Measurements from ENCODE around the gene RAB35. TPM values are rescaled to one million over a fixed set of nuclear protein-coding genes. Genes with fewer than 3 reads are reported as not detected.

Gene RAB35
- total RNA-seq: 34.8 TPM

GRCh38 chr12:120116441-120116791 is at the start of gene RAB35:
Gene RAB35, minus strand, starts transcription at chr12:120116753. Its CDS starts 103 bp downstream, at chr12:120116650.
- no peak for DNase-seq

DNA sequence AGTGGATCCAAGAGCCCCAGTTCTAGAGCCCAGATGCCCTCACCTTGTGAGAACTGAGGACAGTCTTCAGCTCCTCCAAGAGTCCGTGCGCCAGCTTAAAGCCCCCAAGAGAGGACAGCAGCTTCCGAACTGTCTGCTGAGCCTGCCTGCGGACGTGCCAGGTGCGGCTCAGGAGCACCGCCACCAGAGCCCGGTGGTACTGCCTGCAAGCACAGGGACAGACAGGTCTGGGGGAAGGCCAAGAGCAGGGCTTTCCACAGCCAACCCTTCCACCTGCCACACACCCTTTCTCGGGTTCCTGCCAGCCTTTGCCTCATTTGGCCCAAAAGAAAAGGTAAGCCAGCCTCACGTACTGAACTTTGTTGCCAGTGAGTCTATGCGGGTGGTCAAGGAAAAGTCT is 47.7 kb upstream of the RAB35 start:
- no peak for DNase-seq

DNA sequence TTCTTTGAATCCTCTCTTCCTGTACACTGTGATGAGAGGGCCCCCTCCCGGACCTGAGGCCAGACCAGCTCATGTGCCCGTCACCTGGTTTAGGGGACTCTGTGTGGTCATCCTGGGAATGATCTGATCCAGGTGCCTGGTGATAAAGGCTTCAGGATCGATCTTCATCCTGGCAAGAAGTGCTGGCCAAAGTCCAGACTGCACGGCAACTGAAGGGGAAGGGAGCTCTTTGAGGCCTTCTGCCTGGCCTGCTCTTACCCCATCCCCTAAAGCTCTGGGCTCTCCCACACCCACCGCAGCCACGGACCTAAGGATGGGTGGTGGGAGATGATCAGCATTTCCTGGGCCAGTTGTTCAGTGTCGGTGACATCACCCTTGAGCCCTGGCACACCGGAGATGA is 46.2 kb upstream of the RAB35 start:
- DNase-seq: no peak

DNA sequence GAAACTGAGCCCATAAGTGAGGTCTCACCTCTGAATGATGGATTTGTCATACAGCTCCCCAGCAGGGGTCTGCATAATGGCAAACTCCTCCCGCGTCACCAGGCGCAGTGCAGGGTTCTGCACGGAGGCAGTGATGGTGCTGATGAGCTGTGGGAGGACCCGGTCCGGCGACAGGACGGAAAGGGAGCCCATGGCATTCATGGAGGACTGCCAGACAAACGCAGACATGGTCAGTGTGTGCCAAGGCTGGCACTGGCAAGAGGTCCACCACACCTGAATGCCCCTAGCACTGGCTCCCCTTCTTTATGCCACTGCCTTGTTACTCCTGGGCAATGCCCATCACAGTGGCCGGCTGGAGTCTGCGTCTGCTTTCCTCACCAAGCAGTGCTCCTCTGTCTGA is 45.3 kb upstream of the RAB35 start:
- no peak for DNase-seq

GRCh38 chr12:120159509-120160237 is 43.1 kb upstream of the RAB35 start:
- no peak for DNase-seq

DNA sequence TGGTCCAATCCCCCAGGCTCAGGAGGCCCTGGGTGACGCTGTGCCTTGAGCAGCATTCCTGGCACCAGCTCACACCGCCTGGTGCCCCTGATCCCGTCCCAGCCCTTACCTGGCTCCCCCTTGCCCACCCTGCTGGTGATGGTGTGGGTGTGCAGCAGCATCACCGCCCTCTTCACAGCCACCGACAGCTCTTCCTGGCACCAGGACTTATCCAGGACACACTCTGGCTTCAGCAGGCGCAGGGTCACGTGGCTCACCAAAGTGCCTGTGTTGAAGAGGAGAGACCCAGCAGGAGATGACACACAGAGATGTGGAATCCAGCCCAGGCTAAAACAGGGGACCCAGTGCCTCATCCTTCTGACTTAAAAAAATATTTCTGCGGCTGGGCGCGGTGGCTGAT is 41.8 kb upstream of the RAB35 start:
- DNase-seq: no peak

- DNase-seq: no peak
Observed at GRCh38 chr12:120157678-120158077, 41.1 kb upstream of the RAB35 start.

DNA sequence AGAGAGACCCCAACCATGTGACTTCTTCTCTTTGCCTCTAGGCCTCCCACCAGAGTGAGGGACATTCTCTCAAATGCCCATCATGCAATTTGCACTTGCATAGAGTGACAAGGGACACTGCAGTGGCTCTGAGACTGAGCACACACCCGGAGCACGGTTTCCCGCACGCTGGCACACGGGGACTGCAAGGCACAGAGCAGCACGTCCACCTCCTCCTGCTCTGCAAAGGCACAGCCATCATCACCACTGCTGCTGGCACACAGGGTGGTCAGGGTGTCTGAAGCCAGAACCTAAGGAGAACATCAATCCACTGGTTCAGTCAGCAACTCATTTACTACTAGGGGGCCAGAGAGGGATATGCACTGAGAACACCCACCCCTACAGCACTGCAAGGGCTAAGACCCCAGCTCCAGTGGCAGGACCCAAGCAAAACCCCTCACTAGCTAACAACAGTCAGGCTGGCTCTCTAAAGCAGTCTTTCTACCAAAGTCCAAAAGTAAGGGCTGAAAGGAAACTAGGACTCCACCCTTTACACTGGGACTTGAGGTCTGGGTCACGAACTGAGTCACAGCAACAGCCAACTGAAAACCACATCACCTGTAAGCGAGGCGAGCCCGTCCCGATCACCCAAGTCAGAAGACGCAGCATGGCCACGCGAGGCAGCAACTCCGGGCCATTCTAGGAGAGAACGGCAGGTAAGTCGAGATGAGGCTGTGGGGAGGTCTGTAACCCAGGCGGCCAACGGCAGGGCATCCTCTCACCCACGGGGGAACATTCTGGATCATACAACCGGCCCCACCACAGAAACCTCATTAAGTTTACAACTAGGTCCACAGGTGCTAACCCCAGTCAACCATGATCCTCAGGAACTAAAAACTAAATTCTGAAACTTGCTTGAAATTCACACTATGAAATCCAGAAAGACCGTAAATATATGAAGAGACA is 40.0 kb upstream of the RAB35 start:
- no peak for DNase-seq

- no peak for DNase-seq
Observed at GRCh38 chr12:120155072-120155471, 38.5 kb upstream of the RAB35 start.

GRCh38 chr12:120150919-120151525 is 34.5 kb upstream of the RAB35 start:
- DNase-seq: no peak

GRCh38 chr12:120148011-120148410 is 31.5 kb upstream of the RAB35 start:
- DNase-seq: no peak

GRCh38 chr12:120145164-120145563 is 28.6 kb upstream of the RAB35 start:
- DNase-seq: no peak

DNA sequence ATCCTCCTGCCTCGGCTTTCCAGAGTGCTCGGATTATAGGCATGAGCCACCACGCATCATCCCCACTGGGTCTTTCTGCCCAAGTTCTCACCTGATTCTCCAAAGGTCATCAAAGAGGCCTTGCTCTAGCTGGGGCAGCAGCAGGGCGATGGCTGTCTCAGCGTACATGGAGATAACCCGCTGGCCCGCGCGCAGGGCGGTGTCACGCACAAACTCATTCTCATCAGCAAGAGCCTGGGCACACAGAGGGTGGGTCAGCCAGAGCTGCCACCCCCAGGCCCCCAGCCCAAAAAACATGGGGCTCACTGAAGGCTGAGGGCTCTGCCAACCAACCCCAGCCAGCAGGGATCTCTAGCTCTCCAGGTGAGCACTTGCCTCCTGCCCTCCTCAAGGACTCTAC is 27.7 kb upstream of the RAB35 start:
- DNase-seq: no peak

- no peak for DNase-seq
Observed at GRCh38 chr12:120142231-120142877, 25.8 kb upstream of the RAB35 start.

DNA sequence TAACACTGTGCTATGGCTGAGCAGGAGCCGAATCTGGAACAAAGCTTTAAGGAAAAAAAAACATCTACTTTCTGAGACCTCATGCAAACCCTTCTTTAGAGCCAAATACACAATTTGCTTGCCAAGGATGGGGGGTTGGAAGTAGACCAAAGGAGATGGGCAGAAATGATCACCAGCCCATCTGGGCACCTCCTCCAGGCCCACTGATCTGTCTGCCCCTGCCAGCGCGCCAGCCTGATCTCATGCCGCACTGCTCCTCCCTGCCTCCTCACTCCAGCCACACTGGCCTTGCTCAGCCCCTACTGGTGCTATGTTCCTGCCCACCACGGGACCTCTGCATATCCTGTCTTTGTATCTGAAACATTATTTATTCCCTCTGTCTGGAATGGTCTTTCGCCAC is 24.8 kb upstream of the RAB35 start:
- no peak for DNase-seq

GRCh38 chr12:120140603-120141002 is 24.1 kb upstream of the RAB35 start:
- DNase-seq: no peak

DNA sequence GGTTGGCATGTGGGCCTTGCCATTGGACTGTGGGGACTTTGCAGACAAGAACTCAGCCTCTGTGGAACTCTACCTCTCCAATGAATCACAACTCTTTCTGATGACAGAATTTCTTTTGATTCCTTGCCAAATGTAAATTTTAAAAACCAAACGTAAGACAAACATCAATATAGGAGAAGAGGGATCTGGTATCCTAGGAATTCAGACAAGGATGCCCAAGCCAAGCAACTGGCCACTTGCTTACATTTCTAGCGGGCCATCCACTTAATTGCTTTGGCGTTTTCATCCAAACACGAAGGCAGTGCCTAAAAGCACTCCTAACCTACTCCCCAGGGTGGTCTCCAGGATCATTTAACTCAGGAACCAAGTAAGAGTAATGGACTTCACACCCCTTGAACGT is 23.4 kb upstream of the RAB35 start:
- no peak for DNase-seq

GRCh38 chr12:120138366-120138765 is 21.8 kb upstream of the RAB35 start:
- peak; percentile 28 for DNase-seq

GRCh38 chr12:120137833-120138232 is 21.3 kb upstream of the RAB35 start:
- DNase-seq: no peak

DNA sequence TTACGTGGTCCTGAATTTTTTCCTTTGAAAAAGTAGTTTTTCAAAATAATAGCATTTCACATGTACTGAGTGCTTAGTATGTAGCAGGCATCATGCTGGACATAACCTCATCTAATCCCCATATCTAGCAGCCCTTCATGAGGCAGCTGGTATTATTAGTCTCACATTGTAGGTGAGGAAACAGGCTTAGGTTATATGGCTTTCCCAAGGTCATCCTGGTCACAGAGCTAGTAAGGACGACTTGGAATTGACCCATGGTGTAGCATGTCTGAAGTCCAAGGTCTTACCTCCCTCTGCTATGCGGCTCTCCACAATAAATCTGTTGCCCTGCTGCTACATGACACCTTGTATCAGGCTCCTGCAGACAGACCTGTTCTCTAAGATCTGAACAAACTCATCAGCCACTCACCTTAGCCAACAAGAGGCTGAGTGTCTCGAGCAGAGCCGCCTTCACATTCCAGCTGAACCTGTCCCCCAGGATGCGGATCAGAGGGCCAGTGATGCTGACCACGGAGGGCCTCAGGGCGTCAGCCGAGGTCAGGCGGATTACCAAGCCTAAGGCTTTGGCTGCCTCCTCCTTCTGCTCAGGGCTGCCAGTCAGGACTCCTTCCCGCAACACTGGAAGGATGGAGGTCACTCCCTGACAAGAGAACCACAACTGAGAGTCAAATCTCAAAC is 19.7 kb upstream of the RAB35 start:
- DNase-seq: no peak

GRCh38 chr12:120134307-120134980 is 17.9 kb upstream of the RAB35 start:
- no peak for DNase-seq
